ENCODE measurements around the gene GLIS2. TPM values are rescaled to one million over a fixed set of nuclear protein-coding genes. Genes with fewer than 3 reads are reported as not detected.

Gene GLIS2
- total and polyA plus RNA-seq, 2 of the 4 experiments (the other 2 are of a cell fraction): 0.36 to 8.4 TPM

GRCh38 chr16:4319454-4320421 is 3.9 kb downstream of the GLIS2 start:
- Histone ChIP-seq H3K23ac (ENCODE audit: low read depth, low read length) (no peak overlapping the region), H2BK5ac (ENCODE audit: low read depth, low read length, poor library complexity, severe bottlenecking) (no peak overlapping the region), H4K20me1 (ENCODE audit: insufficient read depth, low read length) (peaks cover 81% of the 10 kb centered on the region), H3K9me1 (ENCODE audit: insufficient read depth, low read length) (peaks cover 9% of the 10 kb centered on the region; the same call in 1 of the 2 replicates), H2AK9ac (replicated peaks; ENCODE audit: low read depth, low read length, poor library complexity) (peak overlapping the region; percentile 44), H3K9me3 (ENCODE audit: control insufficient read depth, insufficient read depth, low read length) (no peaks in the 10 kb centered on the region), H3K27me3 (ENCODE audit: control insufficient read depth, insufficient read depth, low read length) (no peaks in the 10 kb centered on the region), H3K14ac (replicated peaks; ENCODE audit: low read depth, low read length) (no peak overlapping the region), H3K27ac (ENCODE audit: insufficient read depth, low read length) (no peak overlapping the region), H2BK15ac (ENCODE audit: low read depth, low read length) (no peak overlapping the region), H3K4me2 (ENCODE audit: low read depth, low read length) (no peak overlapping the region), H3K4me1 (ENCODE audit: control insufficient read depth, insufficient read depth, low read length) (peaks cover 32% of the 10 kb centered on the region), H3K79me1 (ENCODE audit: low read depth in 1 of 2, low read length in 2 of 2) (peaks cover 11 to 73% of the 10 kb centered on the region in 2 experiments), H2AFZ (replicated peaks; ENCODE audit: low read length, poor library complexity) (no peak overlapping the region), H3K4ac (ENCODE audit: low read depth, low read length) (no peak overlapping the region; the same call in 1 of the 2 replicates), H2BK20ac (ENCODE audit: low read depth, low read length) (no peak overlapping the region), H2AK5ac (ENCODE audit: low read depth, low read length) (no peak overlapping the region), H3K9ac (ENCODE audit: low read depth, low read length) (no peak overlapping the region), H4K91ac (ENCODE audit: insufficient read depth, low read depth, low read length) (no peak overlapping the region), H4K8ac (ENCODE audit: low read depth in 2 of 2, low read length in 2 of 2) (no peak overlapping the region), H3K18ac (ENCODE audit: low read depth, low read length) (no peak overlapping the region), H2BK120ac (ENCODE audit: low read depth, low read length) (no peak overlapping the region), H3K56ac (ENCODE audit: extremely low read depth, insufficient read depth, low read length) (no peak overlapping the region), H3K4me3 (ENCODE audit: insufficient read depth, low read depth, low read length) (no peak overlapping the region), H4K5ac (ENCODE audit: low read depth, low read length) (no peak overlapping the region), H3K36me3 (ENCODE audit: control insufficient read depth, insufficient read depth, low read length) (no peaks in the 10 kb centered on the region; the same call in 1 of the 2 replicates)
- dilution Hi-C loops (cut with HindIII; ENCODE audit: low sequenced_read_pairs, unreplicated experiment) (no loop called here), intact Hi-C loops (cut with micrococcal nuclease) (loop anchor here (5.0 kb wide), 1 partner anchor 47 kb away; the partner anchor contains the start of gene TFAP4), in situ Hi-C loops (cut with MboI; ENCODE audit: low sequenced_read_pairs) (no loop called here)
- ChIA-PET POLR2A (ENCODE audit: unreplicated experiment) (no interaction called here), CTCF (no interaction called here)
- ATAC-seq (ENCODE audit: low read depth): no peak
- TF ChIP-seq BHLHE40 (IDR thresholded peaks at IDR 0.05; ENCODE audit: low read depth, low read length) (no peak), SMC3 (IDR thresholded peaks at IDR 0.05; ENCODE audit: low read depth, low read length) (no peak), ELK1 (IDR thresholded peaks at IDR 0.05; ENCODE audit: borderline replicate concordance, low read depth, low read length) (no peak), POLR2A (IDR thresholded peaks at IDR 0.05; ENCODE audit: low read depth, low read length) (no peak), RFX5 (IDR thresholded peaks at IDR 0.05; ENCODE audit: low read depth, low read length) (no peak)
- WGBS, 2 experiments (ENCODE audit: extremely low coverage in 2 of 2, insufficient read length in 1 of 2): 80% methylated on average over 10 of the region's 37 CpGs; no CpG with 5 or more reads in 1 of the 2 experiments
- no peak for DNase-seq
- no TSS peak for BruUV-seq (replicated peaks)

Data from IMR-90 (cell line).